T-helper 17 cell (primary cell): Measurements from ENCODE around the gene FOXM1. TPM values are rescaled to one million over a fixed set of nuclear protein-coding genes. Genes with fewer than 3 reads are reported as not detected.

Experiments used
- ATAC-seq: fragments of 150-1000 bp; cut with Tn5 transposase; 2 replicates; pipeline ENCODE4 v1.10.0; 2021; ENCODE audit warnings: mild to moderate bottlenecking, moderate library complexity
- DNase-seq, 3 donors: peaks; one replicate each; pipeline versions ENCODE4 v3.0.0 to v3.0.0-alpha.2; 2020 to 2021
- H3K9me3 ChIP-seq: one replicate; pipeline ENCODE4 v1.7.0; 2013; ENCODE audit warnings: low read length, mild to moderate bottlenecking; ENCODE audit not compliant: control insufficient read depth, poor library complexity, severe bottlenecking
- H3K27ac Mint-ChIP-seq: one replicate; pipeline ENCODE4 v1.8.0; 2022; ENCODE audit warnings: mild to moderate bottlenecking, moderate library complexity, mixed read lengths
- H3K27me3 Mint-ChIP-seq: one replicate; pipeline ENCODE4 v1.8.0; 2022; ENCODE audit warnings: mixed read lengths
- H3K36me3 Mint-ChIP-seq: one replicate; pipeline ENCODE4 v1.8.0; 2022; ENCODE audit warnings: low read depth, mixed read lengths
- H3K4me1 Mint-ChIP-seq: one replicate; pipeline ENCODE4 v1.8.0; 2022; ENCODE audit warnings: mild to moderate bottlenecking, mixed read lengths
- H3K4me3 Mint-ChIP-seq: one replicate; pipeline ENCODE4 v1.8.0; 2022; ENCODE audit warnings: mild to moderate bottlenecking, moderate library complexity, mixed read lengths
- total RNA-seq, 4 donors: library from RNA in 2 of 4; stranded (reverse) in 2 of 4; gene quantifications; one replicate each; pipeline ENCODE4 v1.2.3 and lab custom pipeline; 2022 to 2026

The FOXM1 gene, protein sequence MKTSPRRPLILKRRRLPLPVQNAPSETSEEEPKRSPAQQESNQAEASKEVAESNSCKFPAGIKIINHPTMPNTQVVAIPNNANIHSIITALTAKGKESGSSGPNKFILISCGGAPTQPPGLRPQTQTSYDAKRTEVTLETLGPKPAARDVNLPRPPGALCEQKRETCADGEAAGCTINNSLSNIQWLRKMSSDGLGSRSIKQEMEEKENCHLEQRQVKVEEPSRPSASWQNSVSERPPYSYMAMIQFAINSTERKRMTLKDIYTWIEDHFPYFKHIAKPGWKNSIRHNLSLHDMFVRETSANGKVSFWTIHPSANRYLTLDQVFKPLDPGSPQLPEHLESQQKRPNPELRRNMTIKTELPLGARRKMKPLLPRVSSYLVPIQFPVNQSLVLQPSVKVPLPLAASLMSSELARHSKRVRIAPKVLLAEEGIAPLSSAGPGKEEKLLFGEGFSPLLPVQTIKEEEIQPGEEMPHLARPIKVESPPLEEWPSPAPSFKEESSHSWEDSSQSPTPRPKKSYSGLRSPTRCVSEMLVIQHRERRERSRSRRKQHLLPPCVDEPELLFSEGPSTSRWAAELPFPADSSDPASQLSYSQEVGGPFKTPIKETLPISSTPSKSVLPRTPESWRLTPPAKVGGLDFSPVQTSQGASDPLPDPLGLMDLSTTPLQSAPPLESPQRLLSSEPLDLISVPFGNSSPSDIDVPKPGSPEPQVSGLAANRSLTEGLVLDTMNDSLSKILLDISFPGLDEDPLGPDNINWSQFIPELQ
- total RNA-seq: 1 to 10 TPM; 1.0 to 1.6 TPM
- 1.3 to 1.9 reads per million in 2 donors for total RNA-seq (lab: John Stamatoyannopoulos, UW)

DNA sequence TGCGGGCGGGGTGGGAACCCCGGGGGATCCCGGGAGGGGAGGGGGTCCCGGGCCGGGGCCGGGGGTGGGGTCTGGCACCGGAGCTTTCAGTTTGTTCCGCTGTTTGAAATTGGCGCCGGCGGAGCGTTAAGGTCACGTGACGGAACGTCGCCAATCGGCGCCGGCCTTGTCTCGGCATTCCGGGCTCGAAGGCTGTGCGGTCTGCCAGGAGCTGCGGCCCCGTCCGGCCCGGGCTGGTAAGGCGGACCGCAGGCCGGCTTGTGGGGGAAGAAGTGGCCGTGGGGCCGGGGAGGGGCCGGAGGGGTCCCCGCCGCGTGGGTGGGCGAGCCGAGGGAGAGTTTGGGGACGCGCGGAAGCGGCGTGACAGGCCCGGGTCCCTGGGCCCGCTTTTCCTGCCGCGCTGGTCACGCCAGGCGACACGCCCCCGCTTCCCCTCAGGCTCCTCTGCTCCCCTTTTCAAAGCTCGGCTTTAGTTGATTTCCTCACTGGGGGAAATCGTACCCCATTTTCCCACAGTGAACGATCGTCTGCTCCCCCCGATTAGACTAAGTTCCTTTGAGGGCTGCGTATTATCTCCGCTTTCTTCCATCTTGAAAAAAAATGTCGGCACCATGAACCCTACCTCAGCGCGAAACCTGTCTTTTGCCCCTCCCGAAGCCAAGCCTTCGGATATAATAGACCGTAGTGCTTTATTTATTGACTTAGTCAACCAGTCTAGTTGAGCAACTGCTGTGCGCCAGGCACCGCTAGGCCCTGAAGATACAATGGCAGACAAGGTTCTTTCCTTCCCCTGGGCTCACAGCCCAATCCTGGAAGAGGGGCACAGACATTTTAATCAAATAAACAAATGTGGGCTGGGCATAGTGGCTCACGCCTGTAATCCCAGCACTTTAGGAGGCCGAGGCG lies at the start of gene FOXM1, which contains the start of gene RHNO1:
TSS of gene FOXM1 (minus strand) at position 128 of the 906 bp plus-strand sequence. CDS start 2,696 bp downstream, outside the sequence.
TSS of gene RHNO1 (plus strand) at position 177 of the 906 bp plus-strand sequence. CDS start 8,144 bp downstream, outside the sequence.
- H3K9me3 ChIP-seq: no peaks in the 10 kb centered on the region
- peak within 1 kb of the TSS; percentile 99 for H3K27ac Mint-ChIP-seq
- peaks cover 8% of the 10 kb centered on the region for H3K36me3 Mint-ChIP-seq
- peaks cover 30% of the 10 kb centered on the region for H3K4me1 Mint-ChIP-seq
- peak within 1 kb of the TSS; percentile 96 for H3K4me3 Mint-ChIP-seq
- H3K27me3 Mint-ChIP-seq: no peaks in the 10 kb centered on the region
- ATAC-seq (peak; percentile 82), DNase-seq (peak; percentile 79 to 82 (median 82))

DNA sequence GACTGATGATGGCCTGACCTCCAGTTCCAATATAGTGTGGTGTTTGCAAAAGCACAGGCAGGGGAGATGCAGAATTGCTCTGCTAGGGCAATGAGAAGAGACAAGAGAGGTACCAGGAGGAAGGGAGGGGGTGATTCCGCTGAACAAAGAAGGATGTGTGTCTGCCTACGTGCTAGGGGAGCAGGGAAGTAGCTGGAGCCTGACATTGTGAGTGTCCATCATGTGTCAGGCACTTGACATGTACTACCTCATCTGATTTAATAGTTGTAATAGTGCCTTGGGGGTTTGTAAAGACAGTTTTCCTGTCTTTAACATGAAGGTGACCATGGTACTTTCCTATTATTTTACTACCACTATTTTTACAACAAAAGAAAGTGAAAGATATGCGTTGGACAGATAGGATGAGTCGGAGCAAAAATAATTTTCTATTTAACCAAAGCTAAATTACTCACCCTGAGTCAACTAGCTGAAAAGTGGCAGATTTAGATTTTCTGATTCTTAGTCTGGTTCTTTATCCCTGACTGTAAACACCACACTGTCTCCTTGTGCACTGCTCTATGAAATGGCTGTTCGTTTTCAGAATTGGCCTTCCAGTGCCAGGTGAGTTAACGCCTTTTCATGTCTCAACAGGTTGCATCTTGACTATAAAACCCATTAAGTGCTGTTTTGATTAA lies 48.5 kb upstream of the FOXM1 start:
- H3K27ac Mint-ChIP-seq: peak overlapping the region; percentile 11
- H3K4me1 Mint-ChIP-seq: peaks cover 5% of the 10 kb centered on the region
- DNase-seq (no peak), ATAC-seq (no peak)
- H3K27me3 Mint-ChIP-seq: no peaks in the 10 kb centered on the region
- peaks cover 12% of the 10 kb centered on the region for H3K36me3 Mint-ChIP-seq
- H3K4me3 Mint-ChIP-seq: no peak overlapping the region
- H3K9me3 ChIP-seq: no peaks in the 10 kb centered on the region

DNA sequence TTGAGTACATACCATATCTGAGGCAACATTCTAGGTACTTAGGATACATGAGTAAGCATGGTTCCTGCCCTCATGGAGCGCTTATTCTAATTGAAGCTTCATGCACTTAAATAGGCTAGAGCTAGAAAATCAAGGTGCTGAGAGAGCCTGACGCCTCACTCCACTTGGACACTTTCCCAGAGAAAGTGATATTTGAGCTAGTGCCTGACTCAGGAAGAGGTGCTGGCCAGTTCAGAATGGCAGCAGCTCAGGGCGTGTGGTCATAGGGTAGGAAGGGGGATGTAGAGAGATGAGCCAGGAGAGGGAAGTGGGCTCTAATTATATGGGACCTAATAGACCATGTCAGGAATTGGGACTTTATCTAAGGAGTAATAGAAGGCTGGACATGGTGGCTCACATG lies 47.0 kb upstream of the FOXM1 start:
- Mint-ChIP-seq H3K27me3 (no peaks in the 10 kb centered on the region), H3K36me3 (peaks cover 14% of the 10 kb centered on the region), H3K4me3 (no peak overlapping the region), H3K27ac (no peak overlapping the region), H3K4me1 (peaks cover 8% of the 10 kb centered on the region)
- ATAC-seq (no peak), DNase-seq (no peak)
- no peaks in the 10 kb centered on the region for H3K9me3 ChIP-seq

DNA sequence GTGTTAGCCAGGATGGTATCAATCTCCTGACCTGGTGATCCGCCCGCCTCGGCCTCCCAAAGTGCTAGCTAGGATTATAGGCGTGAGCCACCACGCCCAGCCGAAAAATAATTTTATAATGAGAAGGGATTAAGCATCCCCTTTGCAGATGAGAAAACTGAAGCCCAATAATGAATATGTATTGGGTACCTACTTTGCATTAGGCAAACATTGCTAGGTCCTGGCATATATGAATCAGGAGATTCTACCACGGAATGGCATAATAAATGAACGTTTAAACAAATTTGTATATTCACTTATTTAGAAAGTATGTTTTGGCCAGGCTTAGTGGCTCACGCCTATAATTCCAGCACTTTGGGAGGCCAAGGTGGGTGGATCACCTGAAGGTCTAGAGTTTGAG lies 46.1 kb upstream of the FOXM1 start:
- H3K27ac Mint-ChIP-seq: no peak overlapping the region
- DNase-seq: no peak
- no peak overlapping the region for H3K4me3 Mint-ChIP-seq
- H3K36me3 Mint-ChIP-seq: peaks cover 14% of the 10 kb centered on the region
- peaks cover 8% of the 10 kb centered on the region for H3K4me1 Mint-ChIP-seq
- no peaks in the 10 kb centered on the region for H3K9me3 ChIP-seq
- H3K27me3 Mint-ChIP-seq: no peaks in the 10 kb centered on the region
- no peak for ATAC-seq

DNA sequence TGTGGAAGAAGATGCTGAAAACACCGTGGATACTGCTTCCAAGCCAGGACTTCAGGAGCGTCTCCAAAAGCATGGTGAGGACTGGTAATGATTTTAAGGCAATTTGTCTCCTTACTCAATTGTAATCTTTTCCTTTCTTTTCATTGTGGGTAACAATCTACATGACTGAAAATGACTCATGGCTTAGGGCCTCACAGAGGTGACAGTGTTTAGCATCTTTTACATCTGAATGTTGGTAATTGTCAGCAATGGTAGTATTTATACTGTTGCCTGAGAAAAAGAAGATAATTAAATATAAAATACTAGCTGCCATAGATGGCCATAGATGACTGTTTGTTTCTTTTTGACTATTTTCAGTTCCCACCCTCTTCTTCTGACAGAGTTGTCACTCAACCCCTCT lies 45.4 kb upstream of the FOXM1 start:
- Mint-ChIP-seq H3K27me3 (no peaks in the 10 kb centered on the region), H3K4me3 (no peak overlapping the region), H3K27ac (no peak overlapping the region), H3K36me3 (peaks cover 12% of the 10 kb centered on the region), H3K4me1 (peaks cover 8% of the 10 kb centered on the region)
- H3K9me3 ChIP-seq: no peaks in the 10 kb centered on the region
- no peak for ATAC-seq
- no peak for DNase-seq

DNA sequence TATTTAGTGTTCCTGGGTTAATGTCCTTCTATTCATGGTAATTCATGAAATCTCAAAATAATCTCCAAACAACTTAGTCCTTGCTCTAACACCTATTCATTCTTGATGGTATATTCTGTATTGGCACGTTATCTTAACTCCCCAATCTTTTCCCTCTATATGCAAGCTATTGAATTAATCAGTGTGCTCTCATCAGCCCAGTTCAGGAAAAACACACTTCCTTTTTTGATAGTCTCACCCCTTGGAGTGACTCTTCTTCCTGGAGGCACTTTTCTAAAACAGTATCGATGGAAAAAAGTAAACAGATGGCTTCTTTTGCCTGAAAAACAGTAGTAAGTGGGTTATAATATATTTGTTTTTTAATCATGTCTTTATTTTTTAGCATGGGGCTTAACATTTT lies 42.3 kb upstream of the FOXM1 start:
- no peak overlapping the region for H3K4me3 Mint-ChIP-seq
- H3K27me3 Mint-ChIP-seq: no peaks in the 10 kb centered on the region
- peaks cover 3% of the 10 kb centered on the region for H3K4me1 Mint-ChIP-seq
- H3K27ac Mint-ChIP-seq: no peak overlapping the region
- H3K36me3 Mint-ChIP-seq: peaks cover 10% of the 10 kb centered on the region
- ATAC-seq: no peak
- DNase-seq: no peak
- no peaks in the 10 kb centered on the region for H3K9me3 ChIP-seq

DNA sequence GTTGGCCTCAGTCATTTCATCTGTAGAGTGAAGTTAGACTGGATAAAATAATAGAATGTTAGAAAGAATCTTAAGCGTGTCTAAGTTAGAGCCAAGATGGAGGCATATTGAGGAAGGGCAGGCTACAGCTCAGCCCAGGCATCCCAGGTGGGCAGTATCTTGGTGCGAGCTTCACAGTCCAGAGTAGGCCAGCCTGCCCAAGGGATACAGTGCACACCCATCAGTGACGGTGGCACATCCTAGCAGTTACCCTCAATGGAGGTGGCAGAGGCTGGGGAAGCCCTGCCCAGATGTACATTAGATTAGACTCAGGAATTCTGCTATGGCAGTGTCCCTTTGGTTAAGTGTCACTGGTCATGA lies 35.2 kb upstream of the FOXM1 start:
- no peak overlapping the region for H3K4me3 Mint-ChIP-seq
- H3K27ac Mint-ChIP-seq: no peak overlapping the region
- no peaks in the 10 kb centered on the region for H3K9me3 ChIP-seq
- DNase-seq (no peak), ATAC-seq (no peak)
- peaks cover 2% of the 10 kb centered on the region for H3K4me1 Mint-ChIP-seq
- H3K36me3 Mint-ChIP-seq: peaks cover 6% of the 10 kb centered on the region
- no peaks in the 10 kb centered on the region for H3K27me3 Mint-ChIP-seq

DNA sequence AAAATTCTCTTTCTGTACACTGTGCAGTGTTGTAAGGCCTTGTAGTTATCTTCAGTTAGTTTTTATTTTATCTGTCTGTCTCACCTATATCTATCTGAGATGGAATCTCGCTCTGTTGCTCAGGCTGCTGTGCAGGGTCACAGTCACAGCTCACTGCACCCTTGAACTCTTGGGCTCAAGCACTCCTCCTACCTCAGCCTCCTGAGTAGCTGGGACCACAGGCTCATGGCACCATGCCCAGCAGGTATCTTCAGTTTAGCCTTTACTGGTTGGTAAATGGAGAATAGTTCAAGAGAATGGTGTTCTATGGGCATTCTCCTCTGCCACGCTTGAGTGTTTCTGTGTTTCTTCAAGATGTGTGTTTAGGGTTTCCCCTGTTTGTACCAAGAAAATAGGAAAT lies 27.3 kb upstream of the FOXM1 start:
- no peaks in the 10 kb centered on the region for H3K9me3 ChIP-seq
- H3K4me1 Mint-ChIP-seq: peaks cover 2% of the 10 kb centered on the region
- ATAC-seq: no peak
- peak overlapping the region; percentile 34 for H3K27ac Mint-ChIP-seq
- no peaks in the 10 kb centered on the region for H3K27me3 Mint-ChIP-seq
- H3K4me3 Mint-ChIP-seq: no peak overlapping the region
- no peaks in the 10 kb centered on the region for H3K36me3 Mint-ChIP-seq
- no peak for DNase-seq

DNA sequence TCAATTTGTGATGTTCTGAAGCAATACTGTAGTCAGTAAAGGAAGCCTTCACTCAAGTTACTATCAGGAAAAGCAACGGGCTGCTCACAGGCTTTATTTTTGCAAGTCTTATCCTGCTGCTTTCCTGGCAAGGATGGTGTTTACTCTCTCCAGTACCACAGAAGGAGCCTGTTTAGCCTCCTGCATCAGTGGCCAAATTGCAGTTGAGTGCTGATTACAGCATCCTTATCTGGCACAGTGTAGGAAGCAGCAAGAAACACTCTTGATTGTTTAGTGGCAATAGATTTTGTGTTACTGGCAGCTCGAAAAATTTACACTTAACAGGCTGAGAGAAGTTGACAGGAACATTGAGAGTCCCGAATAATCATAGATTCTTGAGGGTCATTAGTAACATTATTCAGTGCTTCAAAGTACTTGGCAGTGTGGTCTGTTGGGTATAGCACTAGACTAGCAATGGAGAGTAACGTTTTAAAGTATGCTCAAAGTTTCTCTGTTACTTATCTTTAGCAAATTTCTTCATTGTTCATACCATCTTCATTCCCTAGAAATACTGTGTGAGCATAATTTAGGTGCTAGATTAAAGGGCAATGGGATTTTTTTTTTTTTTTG lies 25.4 kb upstream of the FOXM1 start:
- no peaks in the 10 kb centered on the region for H3K36me3 Mint-ChIP-seq
- no peak overlapping the region for H3K27ac Mint-ChIP-seq
- H3K27me3 Mint-ChIP-seq: no peaks in the 10 kb centered on the region
- H3K4me1 Mint-ChIP-seq: peaks cover 4% of the 10 kb centered on the region
- ATAC-seq: no peak
- DNase-seq: no peak
- H3K4me3 Mint-ChIP-seq: no peak overlapping the region
- no peaks in the 10 kb centered on the region for H3K9me3 ChIP-seq

DNA sequence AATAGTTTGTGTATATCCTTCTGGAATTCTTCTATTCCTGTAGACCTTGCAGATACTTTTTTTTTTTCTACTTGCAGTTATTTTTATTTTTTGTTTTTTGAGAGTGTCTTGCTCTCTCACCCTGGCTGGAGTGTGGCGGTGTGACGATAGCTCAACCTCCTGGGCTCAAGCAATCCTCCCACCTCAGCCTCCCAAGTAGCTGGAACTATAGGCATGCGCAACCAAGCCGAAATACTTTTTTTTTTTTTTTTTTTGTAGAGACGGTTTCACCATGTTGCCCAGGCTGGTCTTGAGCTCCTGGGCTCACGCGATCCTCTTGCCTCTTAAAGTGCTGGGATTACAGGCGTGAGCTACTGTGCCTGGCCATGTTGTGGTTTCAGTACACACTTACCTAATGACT lies 23.7 kb upstream of the FOXM1 start:
- DNase-seq (no peak), ATAC-seq (no peak)
- Mint-ChIP-seq H3K4me3 (no peak overlapping the region), H3K27me3 (no peaks in the 10 kb centered on the region), H3K4me1 (peaks cover 6% of the 10 kb centered on the region), H3K36me3 (no peaks in the 10 kb centered on the region), H3K27ac (peak overlapping the region; percentile 8)
- no peaks in the 10 kb centered on the region for H3K9me3 ChIP-seq

DNA sequence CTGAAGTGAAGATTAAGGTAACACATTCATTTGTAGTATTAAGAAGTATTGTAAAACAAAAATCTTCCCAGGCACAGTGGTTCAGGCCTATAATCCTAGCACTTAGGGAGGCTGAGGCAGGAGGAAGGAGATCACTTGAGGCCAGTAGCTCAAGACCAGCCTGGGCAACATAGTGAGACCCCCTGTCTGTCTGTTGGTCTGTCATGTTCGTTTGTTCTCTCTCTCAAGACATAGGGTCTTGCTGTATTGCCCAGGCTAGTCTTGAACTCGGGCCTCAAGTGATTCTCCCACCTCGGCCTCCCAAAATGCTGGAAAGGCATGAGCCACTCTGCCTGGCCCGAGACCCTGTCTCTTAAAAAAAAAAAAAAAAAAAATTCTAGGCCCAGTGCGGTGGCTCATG lies 20.4 kb upstream of the FOXM1 start:
- no peak for ATAC-seq
- Mint-ChIP-seq H3K36me3 (no peaks in the 10 kb centered on the region), H3K4me1 (peaks cover 7% of the 10 kb centered on the region), H3K27ac (no peak overlapping the region), H3K27me3 (no peaks in the 10 kb centered on the region), H3K4me3 (no peak overlapping the region)
- H3K9me3 ChIP-seq: no peaks in the 10 kb centered on the region
- no peak for DNase-seq

DNA sequence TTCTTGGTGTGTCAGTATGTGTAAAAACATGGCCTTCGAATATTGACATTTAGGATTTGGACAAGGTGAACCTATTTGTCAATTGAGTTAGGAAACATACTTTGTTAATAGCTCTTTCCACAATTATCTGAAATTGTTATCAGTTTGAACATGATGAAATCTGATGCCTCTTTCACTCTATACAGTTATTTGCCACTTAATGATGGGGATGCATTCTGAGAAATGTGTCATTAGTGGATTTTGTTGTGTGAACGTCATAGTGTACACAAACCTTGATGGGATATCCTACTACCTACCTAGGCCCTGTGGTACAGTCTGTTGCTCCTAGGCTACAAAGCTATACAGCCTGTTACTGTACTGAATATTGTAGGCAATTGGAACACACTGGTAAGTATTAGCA lies 18.5 kb upstream of the FOXM1 start:
- Mint-ChIP-seq H3K27me3 (no peaks in the 10 kb centered on the region), H3K4me3 (no peak overlapping the region), H3K27ac (no peak overlapping the region), H3K36me3 (peaks cover 3% of the 10 kb centered on the region), H3K4me1 (peaks cover 10% of the 10 kb centered on the region)
- H3K9me3 ChIP-seq: no peaks in the 10 kb centered on the region
- no peak for DNase-seq
- ATAC-seq: no peak
